K562 (cell line): ENCODE measurements around the gene SPEG.

Experiments
- CTCF ChIP-seq, 3 experiments: IDR thresholded peaks in 2 of 3; conservative IDR thresholded peaks in 1 of 3; 2 replicates each; pipeline ENCODE4 v1.5.1; 2011 to 2012; ENCODE audit warnings: low read length in 3 of 3, mild to moderate bottlenecking in 3 of 3, control low read depth in 2 of 3, improper control_type of control experiment in 1 of 3, inconsistent platforms in 1 of 3, low read depth in 1 of 3, mixed read lengths in 1 of 3, moderate library complexity in 1 of 3; ENCODE audit not compliant: insufficient read depth in 2 of 3
- PRDM10 ChIP-seq: fragments of 450-650 bp; IDR thresholded peaks from 2 replicates; pipeline ENCODE4 v1.6.1; 2018; ENCODE audit not compliant: partially characterized antibody

- TF ChIP-seq CTCF (IDR thresholded peaks at IDR 0.05 in 2 of 3, conservative IDR thresholded peaks at IDR 0.05 in 1 of 3; ENCODE audit: insufficient read depth in 2 of 3, low read depth in 1 of 3, low read length in 3 of 3) (no peak), PRDM10 (no peak)
Observed at GRCh38 chr2:219484343-219485200, 49.9 kb downstream of the SPEG start.
